Stomach (tissue), 4 donors: ENCODE measurements around the gene OPHN1.

Experiments
- CTCF ChIP-seq, 7 experiments: fragments of 450-650 bp in 4 of 7; fragments of 200-600 bp in 3 of 7; sonication (generic) in 3 of 7; IDR thresholded peaks; one replicate each; pipeline ENCODE4 v1.5.1; 2016 to 2019; ENCODE audit warnings: antibody characterized with exemption in 7 of 7, control low read depth in 2 of 7, mild to moderate bottlenecking in 1 of 7
- EP300 ChIP-seq: sonication (generic); formaldehyde crosslinking; IDR thresholded peaks from one replicate; pipeline ENCODE4 v1.6.1; 2017; ENCODE audit warnings: antibody characterized with exemption
- POLR2A ChIP-seq, 4 donors: fragments of 450-650 bp; IDR thresholded peaks; one replicate each; pipeline ENCODE4 v1.6.1; 2016; ENCODE audit warnings: antibody characterized with exemption in 4 of 4, control low read depth in 2 of 4, mild to moderate bottlenecking in 1 of 4, moderate library complexity in 1 of 4

GRCh38 chrX:68372665-68373064 is 60.6 kb downstream of the OPHN1 start:
- TF ChIP-seq POLR2A (IDR thresholded peaks at IDR 0.05) (no peak), CTCF (IDR thresholded peaks at IDR 0.05) (no peak), EP300 (no peak)
